Measurements from ENCODE around the gene PARVA. TPM values are rescaled to one million over a fixed set of nuclear protein-coding genes. Genes with fewer than 3 reads are reported as not detected.

Gene PARVA
- total and polyA plus RNA-seq, 4 donors: 3.1 to 11.7 (median 11.2) TPM

GRCh38 chr11:12446863-12447262, 69.5 kb downstream of the PARVA start:
- H3K4me3 ChIP-seq (ENCODE audit: low read depth in 1 of 3, low read length in 3 of 3): no peak overlapping the region
- no peak overlapping the region for H3K9ac ChIP-seq (ENCODE audit: low read depth in 1 of 2, low read length in 2 of 2)
- H3K9me3 ChIP-seq (ENCODE audit: control insufficient read depth in 4 of 4, low read length in 3 of 4): no peaks in the 10 kb centered on the region
- H3K4me1 ChIP-seq (ENCODE audit: control insufficient read depth in 4 of 4, insufficient read depth in 4 of 4, low read length in 3 of 4): no peaks in the 10 kb centered on the region
- H3K27me3 ChIP-seq (ENCODE audit: control insufficient read depth in 4 of 4, insufficient read depth in 4 of 4, low read length in 3 of 4): no peaks in the 10 kb centered on the region
- no peak overlapping the region for H3K27ac ChIP-seq (ENCODE audit: low read depth in 1 of 2, low read length in 2 of 2)
- TF ChIP-seq NR2F2 (IDR thresholded peaks at IDR 0.05): no peak
- TF ChIP-seq RAD21 (IDR thresholded peaks at IDR 0.05): no peak
- DNase-seq (ENCODE audit: low spot score): no peak
- H3K36me3 ChIP-seq (ENCODE audit: control insufficient read depth in 4 of 4, insufficient read depth in 3 of 4, low read depth in 1 of 4, low read length in 3 of 4): no peaks in the 10 kb centered on the region

- 85% methylated on average over 9 of the region's 9 CpGs for WGBS
- H3K4me3 ChIP-seq (ENCODE audit: low read depth in 1 of 3, low read length in 3 of 3): no peak overlapping the region
- H3K4me1 ChIP-seq (ENCODE audit: control insufficient read depth in 4 of 4, insufficient read depth in 4 of 4, low read length in 3 of 4): no peaks in the 10 kb centered on the region
- H3K9ac ChIP-seq (ENCODE audit: low read depth in 1 of 2, low read length in 2 of 2): no peak overlapping the region
- TF ChIP-seq NR2F2 (IDR thresholded peaks at IDR 0.05) (peak; percentile 56), RAD21 (IDR thresholded peaks at IDR 0.05) (peak in 1 of 2 donors; percentile 4), REST (IDR thresholded peaks at IDR 0.05) (no peak)
- no peaks in the 10 kb centered on the region for H3K9me3 ChIP-seq (ENCODE audit: control insufficient read depth in 4 of 4, low read length in 3 of 4)
- no peak overlapping the region for H3K27ac ChIP-seq (ENCODE audit: low read depth in 1 of 2, low read length in 2 of 2)
- H3K27me3 ChIP-seq (ENCODE audit: control insufficient read depth in 4 of 4, insufficient read depth in 4 of 4, low read length in 3 of 4): no peaks in the 10 kb centered on the region
- DNase-seq (ENCODE audit: low spot score): no peak
- H3K36me3 ChIP-seq (ENCODE audit: control insufficient read depth in 4 of 4, insufficient read depth in 3 of 4, low read depth in 1 of 4, low read length in 3 of 4): no peaks in the 10 kb centered on the region
Observed at GRCh38 chr11:12448131-12448939, 71.0 kb downstream of the PARVA start.

- Histone ChIP-seq H3K9ac (ENCODE audit: low read depth in 1 of 2, low read length in 2 of 2) (no peak overlapping the region), H3K4me1 (ENCODE audit: control insufficient read depth in 4 of 4, insufficient read depth in 4 of 4, low read length in 3 of 4) (no peaks in the 10 kb centered on the region), H3K27me3 (ENCODE audit: control insufficient read depth in 4 of 4, insufficient read depth in 4 of 4, low read length in 3 of 4) (no peaks in the 10 kb centered on the region), H3K9me3 (ENCODE audit: control insufficient read depth in 4 of 4, low read length in 3 of 4) (no peaks in the 10 kb centered on the region), H3K27ac (ENCODE audit: low read depth in 1 of 2, low read length in 2 of 2) (no peak overlapping the region), H3K36me3 (ENCODE audit: control insufficient read depth in 4 of 4, insufficient read depth in 3 of 4, low read depth in 1 of 4, low read length in 3 of 4) (no peaks in the 10 kb centered on the region), H3K4me3 (ENCODE audit: low read depth in 1 of 3, low read length in 3 of 3) (no peak overlapping the region)
- 93% methylated on average over 3 of the region's 3 CpGs for WGBS
- TF ChIP-seq ZBTB33 (IDR thresholded peaks at IDR 0.05): no peak
- TF ChIP-seq JUND (IDR thresholded peaks at IDR 0.05): no peak
- TF ChIP-seq TAF1 (conservative IDR thresholded peaks at IDR 0.05): no peak
- TF ChIP-seq HNF4G (IDR thresholded peaks at IDR 0.05): no peak
- no peak for TF ChIP-seq FOXA2 (IDR thresholded peaks at IDR 0.05)
- DNase-seq (ENCODE audit: low spot score): no peak
Observed at GRCh38 chr11:12449961-12450715, 72.8 kb downstream of the PARVA start.

Data from liver (tissue), 9 donors.